ENCODE data around the gene ADAMTS12. TPM values are rescaled to one million over a fixed set of nuclear protein-coding genes. Genes with fewer than 3 reads are reported as not detected.

Gene ADAMTS12
- total RNA-seq, 1 experiment from 2014 or later: 6.2 TPM

- Histone ChIP-seq H4K8ac (replicated peaks; ENCODE audit: insufficient read length, low read depth, low read length) (no peak overlapping the region), H4K20me1 (ENCODE audit: control insufficient read depth, insufficient read depth, insufficient read length) (no peaks in the 10 kb centered on the region), H3K27ac (ENCODE audit: insufficient read length, low read depth, low read length) (no peak overlapping the region), H3K18ac (ENCODE audit: insufficient read length, low read depth, low read length) (no peak overlapping the region), H3K23ac (ENCODE audit: insufficient read length, low read depth, low read length) (no peak overlapping the region), H3T11ph (ENCODE audit: low read length) (no peak overlapping the region), H3K23me2 (ENCODE audit: insufficient read length, low read depth, low read length, poor library complexity, severe bottlenecking) (peaks cover 7% of the 10 kb centered on the region), H3K9me3 (ENCODE audit: control insufficient read depth, low read depth, low read length) (no peaks in the 10 kb centered on the region), H3K79me2 (ENCODE audit: insufficient read depth, low read length) (no peaks in the 10 kb centered on the region; the same call in 1 of the 2 replicates), H3K56ac (ENCODE audit: insufficient read length, low read depth, low read length) (no peak overlapping the region), H3K27me3 (ENCODE audit: insufficient read depth, low read length) (peaks cover 3% of the 10 kb centered on the region; the same call in 1 of the 2 replicates), H3K4me1 (ENCODE audit: insufficient read depth, low read length) (peaks cover 9% of the 10 kb centered on the region; the same call in 1 of the 2 replicates), H3K9ac (ENCODE audit: extremely low read depth, insufficient read length, low read length) (peak overlapping the region; percentile 39), H2BK20ac (ENCODE audit: low read depth, low read length, poor library complexity, severe bottlenecking) (no peak overlapping the region), H4K5ac (ENCODE audit: insufficient read length, low read depth, low read length) (no peak overlapping the region), H3K4ac (ENCODE audit: low read depth, low read length) (no peak overlapping the region), H3K79me1 (ENCODE audit: insufficient read depth, low read depth, low read length, poor library complexity, severe bottlenecking) (no peaks in the 10 kb centered on the region), H4K91ac (ENCODE audit: insufficient read length, low read depth, low read length) (no peak overlapping the region), H3K4me2 (ENCODE audit: insufficient read depth, insufficient read length, low read length) (peak overlapping the region; percentile 65), H2AFZ (ENCODE audit: low read length) (peak overlapping the region; percentile 75), H2BK120ac (ENCODE audit: low read depth, low read length, poor library complexity, severe bottlenecking) (no peak overlapping the region), H3K14ac (ENCODE audit: insufficient read depth, low read length) (peak overlapping the region; percentile 10; the same call in 1 of the 2 replicates), H2AK5ac (ENCODE audit: insufficient read length, low read length) (no peak overlapping the region), H2BK5ac (ENCODE audit: insufficient read length, low read length) (no peak overlapping the region), H2BK12ac (ENCODE audit: insufficient read length, low read depth, low read length) (no peak overlapping the region), H2BK15ac (ENCODE audit: low read depth, low read length) (no peak overlapping the region)
- Mint-ChIP-seq H3K36me3 (ENCODE audit: insufficient read depth in 1 of 3, low read depth in 3 of 3) (no peaks in the 10 kb centered on the region), H3K27me3 (ENCODE audit: low read depth) (peaks cover 27% of the 10 kb centered on the region), H3K9me3 (no peaks in the 10 kb centered on the region; a peak in 2 of 5 replicates), H3K4me3 (peak overlapping the region; percentile 74 to 93), H3K4me1 (peaks cover 32 to 36% of the 10 kb centered on the region in 2 experiments), H3K27ac (peak overlapping the region in 2 of 3 experiments; percentile 50 to 68; a peak in 3 of 7 replicates)
- DNase-seq: no peak
- TF ChIP-seq CTCF (conservative IDR thresholded peaks at IDR 0.05): no peak
- WGBS (ENCODE audit: extremely low coverage, insufficient read length, low lambda C conversion rate): no CpG with 5 or more reads among the region's 6 CpGs
These were observed 373 bp downstream of the ADAMTS12 start for GRCh38 chr5:33891446-33891787.

Measured in H9 (cell line).